Fibroblast of lung (primary cell): ENCODE results near the gene ANGPTL2.

ENCODE experiments used
- CTCF ChIP-seq, 2 donors: IDR thresholded peaks in 1 of 2; conservative IDR thresholded peaks in 1 of 2; 1 replicate in 1 of 2; 2 replicates in 1 of 2; pipeline ENCODE4 v1.5.1; 2011 to 2012; ENCODE audit warnings: low read length in 2 of 2, control low read depth in 1 of 2, inconsistent platforms in 1 of 2, low read depth in 1 of 2, mild to moderate bottlenecking in 1 of 2
- EZH2 ChIP-seq: IDR thresholded peaks from 2 replicates; pipeline ENCODE4 v1.5.1; 2012; ENCODE audit warnings: low read length, control low read depth, mild to moderate bottlenecking; ENCODE audit errors: missing control alignments

GRCh38 chr9:127165116-127165515 lies 42.7 kb upstream of the ANGPTL2 start:
- TF ChIP-seq CTCF (conservative IDR thresholded peaks at IDR 0.05 in 1 of 2, IDR thresholded peaks at IDR 0.05 in 1 of 2; ENCODE audit: low read depth in 1 of 2, low read length in 2 of 2) (no peak), EZH2 (no peak)
